CD4-positive, alpha-beta T cell treated with Interleukin-15 for 1 hour (primary cell): Measurements from ENCODE around the gene VPS33A.
A peak's percentile ranks its signal among the peaks of the same experiment; 100 is the strongest.

Experiments
- DNase-seq: peaks from one replicate; pipeline ENCODE4 v3.0.0-alpha.2; 2020

The VPS33A gene

GRCh38 chr12:122250047-122250446, 16.2 kb downstream of the VPS33A start:
- DNase-seq = no peak

- no peak for DNase-seq
These were observed 20.7 kb downstream of the VPS33A start for GRCh38 chr12:122245553-122245952.

- no peak for DNase-seq
These were observed 21.5 kb downstream of the VPS33A start for GRCh38 chr12:122244565-122245371.

GRCh38 chr12:122243965-122244364, 22.3 kb downstream of the VPS33A start:
- DNase-seq = no peak

GRCh38 chr12:122238861-122239260, 27.4 kb downstream of the VPS33A start:
- DNase-seq = no peak

GRCh38 chr12:122235741-122236140, 30.6 kb downstream of the VPS33A start:
- no peak for DNase-seq

GRCh38 chr12:122232691-122233090, 33.6 kb downstream of the VPS33A start:
- DNase-seq = no peak

GRCh38 chr12:122230798-122231197, 35.5 kb downstream of the VPS33A start:
- DNase-seq = no peak

- no peak for DNase-seq
These were observed 38.2 kb downstream of the VPS33A start for GRCh38 chr12:122228092-122228491.

- DNase-seq = peak; percentile 66
These were observed 39.0 kb downstream of the VPS33A start for GRCh38 chr12:122227341-122227740.

GRCh38 chr12:122226366-122227125, 39.7 kb downstream of the VPS33A start:
- DNase-seq = no peak

GRCh38 chr12:122225683-122226365, 40.5 kb downstream of the VPS33A start, which contains the start of gene DIABLO:
Gene DIABLO, minus strand, starts transcription at chr12:122226052. Its CDS starts 38 bp downstream, at chr12:122226014.
- DNase-seq = peak; percentile 100

- no peak for DNase-seq
These were observed 49.8 kb downstream of the VPS33A start for GRCh38 chr12:122216445-122216844.

GRCh38 chr12:122215771-122216170, 50.5 kb downstream of the VPS33A start:
- no peak for DNase-seq

- DNase-seq = no peak
These were observed 58.0 kb downstream of the VPS33A start for GRCh38 chr12:122208073-122208820.

- DNase-seq = no peak
These were observed 58.9 kb downstream of the VPS33A start for GRCh38 chr12:122207391-122207790.

- DNase-seq = no peak
These were observed 59.3 kb downstream of the VPS33A start for GRCh38 chr12:122206976-122207375.

- DNase-seq = no peak
These were observed 60.0 kb downstream of the VPS33A start for GRCh38 chr12:122206111-122206881.

GRCh38 chr12:122205053-122205925, 61.0 kb downstream of the VPS33A start:
- no peak for DNase-seq

- no peak for DNase-seq
These were observed 61.9 kb downstream of the VPS33A start for GRCh38 chr12:122204167-122205052.
